ENCODE results near the gene TPPP. TPM values are rescaled to one million over a fixed set of nuclear protein-coding genes. Genes with fewer than 3 reads are reported as not detected.

Gene TPPP
- total RNA-seq, 4 donors from 2014 or later, result 2.4 to 8.7 (median 3.2) TPM

- Histone ChIP-seq H3K36me3 (no peaks in the 10 kb centered on the region), H3K9me3 (no peaks in the 10 kb centered on the region), H3K27me3 (no peaks in the 10 kb centered on the region), H3K4me1 (no peaks in the 10 kb centered on the region), H3K27ac (no peak overlapping the region), H3K4me3 (no peak overlapping the region)
- intact Hi-C loops (cut with DNase I; ENCODE audit: low total_unique reads) (no loop called here), in situ Hi-C loops (cut with MboI; ENCODE audit: low sequenced_read_pairs in 4 of 4) (no loop called here)
- ATAC-seq (no peak), DNase-seq (no peak)
- TF ChIP-seq CTCF (IDR thresholded peaks at IDR 0.05 in 4 of 5, conservative IDR thresholded peaks at IDR 0.05 in 1 of 5) (no peak), POLR2A (IDR thresholded peaks at IDR 0.05) (no peak)
Measured at GRCh38 chr5:642481-642880, 50.7 kb downstream of the TPPP start.

- intact Hi-C loops (cut with DNase I; ENCODE audit: low total_unique reads), result no loop called here
- H3K4me3 ChIP-seq, result no peak overlapping the region
- H3K36me3 ChIP-seq, result no peaks in the 10 kb centered on the region
- ATAC-seq (no peak), DNase-seq (no peak)
- TF ChIP-seq POLR2A (IDR thresholded peaks at IDR 0.05) (no peak), CTCF (IDR thresholded peaks at IDR 0.05 in 4 of 5, conservative IDR thresholded peaks at IDR 0.05 in 1 of 5) (no peak)
- no peaks in the 10 kb centered on the region for H3K4me1 ChIP-seq
- no peaks in the 10 kb centered on the region for H3K9me3 ChIP-seq
- H3K27me3 ChIP-seq, result no peaks in the 10 kb centered on the region
- H3K27ac ChIP-seq, result no peak overlapping the region
- in situ Hi-C loops (cut with MboI; ENCODE audit: low sequenced_read_pairs in 4 of 4), result no loop called here
Measured at GRCh38 chr5:641331-641765, 51.8 kb downstream of the TPPP start.

GRCh38 chr5:640461-641330 is 52.5 kb downstream of the TPPP start:
- no peak for ATAC-seq
- Histone ChIP-seq H3K4me1 (no peaks in the 10 kb centered on the region), H3K36me3 (peaks cover 0 to 3% of the 10 kb centered on the region in 2 donors), H3K9me3 (no peaks in the 10 kb centered on the region), H3K27ac (no peak overlapping the region), H3K4me3 (no peak overlapping the region), H3K27me3 (no peaks in the 10 kb centered on the region)
- in situ Hi-C loops (cut with MboI; ENCODE audit: low sequenced_read_pairs in 4 of 4), result no loop called here
- DNase-seq, result no peak
- intact Hi-C loops (cut with DNase I; ENCODE audit: low total_unique reads), result no loop called here
- no peak for TF ChIP-seq CTCF (IDR thresholded peaks at IDR 0.05 in 4 of 5, conservative IDR thresholded peaks at IDR 0.05 in 1 of 5)
- TF ChIP-seq POLR2A (IDR thresholded peaks at IDR 0.05), result no peak

GRCh38 chr5:639584-640213 is 53.5 kb downstream of the TPPP start:
- H3K4me1 ChIP-seq, result no peaks in the 10 kb centered on the region
- H3K36me3 ChIP-seq, result peaks cover 0 to 12% of the 10 kb centered on the region in 2 donors
- no peaks in the 10 kb centered on the region for H3K9me3 ChIP-seq
- H3K27ac ChIP-seq, result no peak overlapping the region
- no peak overlapping the region for H3K4me3 ChIP-seq
- DNase-seq, result no peak
- intact Hi-C loops (cut with DNase I; ENCODE audit: low total_unique reads) (no loop called here), in situ Hi-C loops (cut with MboI; ENCODE audit: low sequenced_read_pairs in 4 of 4) (no loop called here)
- no peak for ATAC-seq
- H3K27me3 ChIP-seq, result no peaks in the 10 kb centered on the region
- TF ChIP-seq POLR2A (IDR thresholded peaks at IDR 0.05), result no peak
- no peak for TF ChIP-seq CTCF (IDR thresholded peaks at IDR 0.05 in 4 of 5, conservative IDR thresholded peaks at IDR 0.05 in 1 of 5)

Data from gastrocnemius medialis (tissue), 4 donors.